Common myeloid progenitor, CD34-positive (primary cell): ENCODE measurements around the gene ABHD17C.

ENCODE experiments used
- CTCF ChIA-PET: fragments of 350-600 bp; sonication (Branson Sonifier 250); formaldehyde crosslinking; loops from one replicate; lab custom pipeline; 2021; ENCODE audit warnings: antibody characterized with exemption; lab: Charles Lee
- POLR2A ChIA-PET: fragments of 350-600 bp; sonication (Branson Sonifier 250); formaldehyde crosslinking; loops from one replicate; lab custom pipeline; 2021; ENCODE audit warnings: antibody characterized with exemption; lab: Charles Lee
- DNase-seq, 3 donors: peaks; one replicate each; pipeline versions ENCODE4 v3.0.0 to v3.0.0-alpha.2; 2013
- H3K27ac ChIP-seq, 2 experiments: 1 replicate in 1 of 2; 2 replicates in 1 of 2; pipeline ENCODE4 v1.7.0; 2013; ENCODE audit warnings: inconsistent platforms in 2 of 2, low read length in 2 of 2, mild to moderate bottlenecking in 2 of 2, low read depth in 1 of 2, moderate library complexity in 1 of 2; ENCODE audit not compliant: severe bottlenecking in 2 of 2, insufficient read depth in 1 of 2, poor library complexity in 1 of 2
- H3K27me3 ChIP-seq, 5 experiments: replicated peaks in 2 of 5; 1 replicate in 3 of 5; 2 replicates in 2 of 5; pipeline versions ENCODE4 v1.6.1 to v1.7.0; 2013; ENCODE audit warnings: low read length in 4 of 5, mild to moderate bottlenecking in 2 of 5, moderate library complexity in 2 of 5, inconsistent platforms in 1 of 5; ENCODE audit not compliant: insufficient read depth in 5 of 5, control insufficient read depth in 4 of 5
- H3K36me3 ChIP-seq, 4 experiments: 1 replicate in 2 of 4; 2 replicates in 2 of 4; pipeline versions ENCODE4 v1.6.1 to v1.7.0; 2013; ENCODE audit warnings: low read length in 3 of 4, control low read depth in 1 of 4, mild to moderate bottlenecking in 1 of 4; ENCODE audit not compliant: control insufficient read depth in 4 of 4, insufficient read depth in 4 of 4
- H3K4me1 ChIP-seq, 4 experiments: 1 replicate in 3 of 4; 2 replicates in 1 of 4; pipeline versions ENCODE4 v1.6.1 to v1.7.1; 2013; ENCODE audit warnings: low read length in 3 of 4, mild to moderate bottlenecking in 3 of 4, control low read depth in 1 of 4, inconsistent platforms in 1 of 4, moderate library complexity in 1 of 4; ENCODE audit not compliant: control insufficient read depth in 4 of 4, insufficient read depth in 4 of 4; ENCODE audit errors: control extremely low read depth in 1 of 4
- H3K4me3 ChIP-seq, 7 experiments: 1 replicate in 4 of 7; 2 replicates in 3 of 7; pipeline versions ENCODE4 v1.5.1 to v1.7.0; 2013; ENCODE audit warnings: mild to moderate bottlenecking in 7 of 7, low read length in 6 of 7, moderate library complexity in 6 of 7, inconsistent platforms in 2 of 7, low read depth in 2 of 7, control low read depth in 1 of 7; ENCODE audit not compliant: insufficient read depth in 4 of 7, control insufficient read depth in 1 of 7; ENCODE audit errors: extremely low read depth in 1 of 7
- H3K9me3 ChIP-seq, 5 experiments: 1 replicate in 4 of 5; 2 replicates in 1 of 5; pipeline versions ENCODE4 v1.6.1 to v1.7.1; 2013; ENCODE audit warnings: low read length in 4 of 5, mild to moderate bottlenecking in 2 of 5, inconsistent platforms in 1 of 5, low read depth in 1 of 5, moderate library complexity in 1 of 5; ENCODE audit not compliant: control insufficient read depth in 4 of 5, insufficient read depth in 2 of 5; ENCODE audit errors: control extremely low read depth in 1 of 5
- WGBS: methylation state at CpG from one replicate; pipeline ENCODE4 v1.1.5; 2013; ENCODE audit not compliant: insufficient coverage; 5-methylcytosine and 5-hydroxymethylcytosine counted together

ABHD17C gene

GRCh38 chr15:80796407-80796806 lies 101.3 kb downstream of the ABHD17C start:
- no peak for DNase-seq
- no peak overlapping the region for H3K4me3 ChIP-seq
- ChIA-PET CTCF (interaction anchor here (0.7 kb wide), 1 partner anchor 17 kb away, joined by 3 read pairs; the partner anchor contains the start of gene CEMIP), POLR2A (no interaction called here)
- no peaks in the 10 kb centered on the region for H3K36me3 ChIP-seq
- 90% methylated on average over 4 of the region's 5 CpGs for WGBS
- no peaks in the 10 kb centered on the region for H3K4me1 ChIP-seq
- H3K9me3 ChIP-seq = no peaks in the 10 kb centered on the region
- H3K27ac ChIP-seq = no peak overlapping the region
- H3K27me3 ChIP-seq = peaks cover 0 to 7% (median 0%) of the 10 kb centered on the region in 5 experiments

- POLR2A ChIA-PET = no interaction called here
- H3K9me3 ChIP-seq = no peaks in the 10 kb centered on the region
- H3K36me3 ChIP-seq = no peaks in the 10 kb centered on the region
- no peak overlapping the region for H3K27ac ChIP-seq
- no peak overlapping the region for H3K4me3 ChIP-seq
- no peaks in the 10 kb centered on the region for H3K4me1 ChIP-seq
- CTCF ChIA-PET = no interaction called here
- H3K27me3 ChIP-seq = peaks cover 0 to 2% (median 0%) of the 10 kb centered on the region in 5 experiments
- DNase-seq = no peak
- 90% methylated on average over 3 of the region's 3 CpGs for WGBS
Observed at GRCh38 chr15:80798911-80799310, 103.8 kb downstream of the ABHD17C start.

- no peaks in the 10 kb centered on the region for H3K9me3 ChIP-seq
- no peaks in the 10 kb centered on the region for H3K27me3 ChIP-seq
- H3K36me3 ChIP-seq = no peaks in the 10 kb centered on the region
- 100% methylated on average over 4 of the region's 5 CpGs for WGBS
- H3K27ac ChIP-seq = no peak overlapping the region
- ChIA-PET CTCF (no interaction called here), POLR2A (no interaction called here)
- DNase-seq = no peak
- no peaks in the 10 kb centered on the region for H3K4me1 ChIP-seq
- H3K4me3 ChIP-seq = no peak overlapping the region
Observed at GRCh38 chr15:80800067-80800466, 105.0 kb downstream of the ABHD17C start.

GRCh38 chr15:80801891-80802680 lies 107.0 kb downstream of the ABHD17C start:
- Histone ChIP-seq H3K27me3 (no peaks in the 10 kb centered on the region), H3K9me3 (no peaks in the 10 kb centered on the region), H3K4me1 (no peaks in the 10 kb centered on the region), H3K36me3 (no peaks in the 10 kb centered on the region), H3K27ac (no peak overlapping the region), H3K4me3 (no peak overlapping the region)
- POLR2A ChIA-PET = interaction anchor here (0.6 kb wide), 1 partner anchor 303 kb away, joined by 4 read pairs; no protein-coding TSS in a partner anchor
- CTCF ChIA-PET = interaction anchor here (1.4 kb wide), 1 partner anchor 347 kb away, joined by 4 read pairs; no protein-coding TSS in a partner anchor
- no peak for DNase-seq
- 92% methylated on average over 10 of the region's 10 CpGs for WGBS

- ChIA-PET POLR2A (no interaction called here), CTCF (interaction anchor here (0.8 to 1.4 kb wide), 3 partner anchors 11 to 348 kb away, joined by 3 to 4 read pairs (median 3); partner anchors contain the start of gene CEMIP)
- H3K4me3 ChIP-seq = no peak overlapping the region
- DNase-seq = no peak
- H3K36me3 ChIP-seq = no peaks in the 10 kb centered on the region
- WGBS = 95% methylated on average over 7 of the region's 7 CpGs
- no peaks in the 10 kb centered on the region for H3K9me3 ChIP-seq
- no peak overlapping the region for H3K27ac ChIP-seq
- no peaks in the 10 kb centered on the region for H3K4me1 ChIP-seq
- no peaks in the 10 kb centered on the region for H3K27me3 ChIP-seq
Observed at GRCh38 chr15:80803580-80804525, 108.7 kb downstream of the ABHD17C start.

- CTCF ChIA-PET = no interaction called here
- 100% methylated on average over 7 of the region's 10 CpGs for WGBS
Observed at GRCh38 chr15:80804970-80805495, 109.9 kb downstream of the ABHD17C start.

More at GRCh38 chr15:80804970-80805495, 109.9 kb downstream of the ABHD17C start:
- Histone ChIP-seq H3K9me3 (no peaks in the 10 kb centered on the region), H3K27ac (no peak overlapping the region), H3K36me3 (no peaks in the 10 kb centered on the region), H3K4me1 (no peaks in the 10 kb centered on the region), H3K4me3 (no peak overlapping the region), H3K27me3 (no peaks in the 10 kb centered on the region)
- no peak for DNase-seq
- POLR2A ChIA-PET = no interaction called here
